ENCODE results near the gene NT5C.

Gene NT5C

GRCh38 chr17:75113798-75114551, 17.6 kb downstream of the NT5C start:
- no peak for TF ChIP-seq GATA1 (IDR thresholded peaks at IDR 0.05; ENCODE audit: low read depth, low read length)
- peak; percentile 41 for TF ChIP-seq POLR2A (IDR thresholded peaks at IDR 0.05; ENCODE audit: low read length)
- peak; percentile 94 to 97 for DNase-seq

GRCh38 chr17:75111777-75112335, 19.7 kb downstream of the NT5C start:
- DNase-seq: no peak
- no peak for TF ChIP-seq POLR2A (IDR thresholded peaks at IDR 0.05; ENCODE audit: low read length)
- TF ChIP-seq GATA1 (IDR thresholded peaks at IDR 0.05; ENCODE audit: low read depth, low read length): no peak

- peak; percentile 49 to 51 for DNase-seq
- TF ChIP-seq POLR2A (IDR thresholded peaks at IDR 0.05; ENCODE audit: low read length) (no peak), GATA1 (IDR thresholded peaks at IDR 0.05; ENCODE audit: low read depth, low read length) (no peak)
Measured at GRCh38 chr17:75110234-75110937, 21.2 kb downstream of the NT5C start.

- TF ChIP-seq POLR2A (IDR thresholded peaks at IDR 0.05; ENCODE audit: low read length) (peak; percentile 71), GATA1 (IDR thresholded peaks at IDR 0.05; ENCODE audit: low read depth, low read length) (no peak)
- DNase-seq: peak; percentile 83 to 89
Measured at GRCh38 chr17:75109407-75110233, 21.9 kb downstream of the NT5C start, which contains the start of gene ARMC7. Gene ARMC7, plus strand, starts transcription at chr17:75109969. Its CDS starts 320 bp downstream, at chr17:75110289.

- no peak for TF ChIP-seq GATA1 (IDR thresholded peaks at IDR 0.05; ENCODE audit: low read depth, low read length)
- TF ChIP-seq POLR2A (IDR thresholded peaks at IDR 0.05; ENCODE audit: low read length): no peak
- DNase-seq: no peak
Measured at GRCh38 chr17:75109046-75109406, 22.5 kb downstream of the NT5C start.

- DNase-seq: no peak
- TF ChIP-seq POLR2A (IDR thresholded peaks at IDR 0.05; ENCODE audit: low read length) (no peak), GATA1 (IDR thresholded peaks at IDR 0.05; ENCODE audit: low read depth, low read length) (no peak)
Measured at GRCh38 chr17:75108193-75108592, 23.3 kb downstream of the NT5C start.

GRCh38 chr17:75105126-75106080, 26.1 kb downstream of the NT5C start:
- peak; percentile 44 to 60 for DNase-seq
- TF ChIP-seq GATA1 (IDR thresholded peaks at IDR 0.05; ENCODE audit: low read depth, low read length) (no peak), POLR2A (IDR thresholded peaks at IDR 0.05; ENCODE audit: low read length) (no peak)

- TF ChIP-seq POLR2A (IDR thresholded peaks at IDR 0.05; ENCODE audit: low read length) (no peak), GATA1 (IDR thresholded peaks at IDR 0.05; ENCODE audit: low read depth, low read length) (no peak)
Measured at GRCh38 chr17:75103601-75104554, 27.7 kb downstream of the NT5C start.

GRCh38 chr17:75102385-75102821, 29.1 kb downstream of the NT5C start:
- DNase-seq: no peak
- TF ChIP-seq POLR2A (IDR thresholded peaks at IDR 0.05; ENCODE audit: low read length) (no peak), GATA1 (IDR thresholded peaks at IDR 0.05; ENCODE audit: low read depth, low read length) (no peak)

More at GRCh38 chr17:75103601-75104554, 27.7 kb downstream of the NT5C start:
- DNase-seq: no peak

- TF ChIP-seq GATA1 (IDR thresholded peaks at IDR 0.05; ENCODE audit: low read depth, low read length) (no peak), POLR2A (IDR thresholded peaks at IDR 0.05; ENCODE audit: low read length) (no peak)
- no peak for DNase-seq
Measured at GRCh38 chr17:75099881-75100595, 31.5 kb downstream of the NT5C start.

- TF ChIP-seq POLR2A (IDR thresholded peaks at IDR 0.05; ENCODE audit: low read length): no peak
- no peak for TF ChIP-seq GATA1 (IDR thresholded peaks at IDR 0.05; ENCODE audit: low read depth, low read length)
- no peak for DNase-seq
Measured at GRCh38 chr17:75098861-75099260, 32.7 kb downstream of the NT5C start.

Measured in erythroblast (primary cell).